ENCODE measurements around the gene BRD3OS.
"Not testable (repeated sequence)": the region's sequence is repeated elsewhere in the genome, so short reads cannot be mapped to it uniquely, and the experiment has no call there.

The BRD3OS gene

GRCh38 chr9:133988771-133989170, 36.5 kb upstream of the BRD3OS start:
- DNase-seq (ENCODE audit: low read depth), result not testable (repeated sequence)

- no peak for DNase-seq (ENCODE audit: low read depth)
Measured at GRCh38 chr9:133989625-133990365, 35.5 kb upstream of the BRD3OS start.

GRCh38 chr9:133990366-133991213, 34.7 kb upstream of the BRD3OS start:
- no peak for DNase-seq (ENCODE audit: low read depth)

- DNase-seq (ENCODE audit: low read depth), result no peak
Measured at GRCh38 chr9:133991214-133991921, 33.9 kb upstream of the BRD3OS start.

- no peak for DNase-seq (ENCODE audit: low read depth)
Measured at GRCh38 chr9:133991964-133992779, 33.1 kb upstream of the BRD3OS start, which contains the start of gene VAV2. VAV2 (minus strand) TSS chr9:133992324; CDS start chr9:133992278, 46 bp downstream.

- peak; percentile 50 for DNase-seq (ENCODE audit: low read depth)
Measured at GRCh38 chr9:133992780-133993634, 32.3 kb upstream of the BRD3OS start.

- DNase-seq (ENCODE audit: low read depth), result no peak
Measured at GRCh38 chr9:133993635-133994253, 31.5 kb upstream of the BRD3OS start.

GRCh38 chr9:133994353-133995011, 30.8 kb upstream of the BRD3OS start:
- peak; percentile 67 for DNase-seq (ENCODE audit: low read depth)

GRCh38 chr9:133995012-133995896, 30.0 kb upstream of the BRD3OS start:
- DNase-seq (ENCODE audit: low read depth), result no peak

- DNase-seq (ENCODE audit: low read depth), result no peak
Measured at GRCh38 chr9:133996531-133997520, 28.5 kb upstream of the BRD3OS start.

- no peak for DNase-seq (ENCODE audit: low read depth)
Measured at GRCh38 chr9:133997584-133997983, 27.7 kb upstream of the BRD3OS start.

GRCh38 chr9:133998915-133999595, 26.2 kb upstream of the BRD3OS start:
- DNase-seq (ENCODE audit: low read depth), result no peak

GRCh38 chr9:133999851-134000265, 25.4 kb upstream of the BRD3OS start:
- DNase-seq (ENCODE audit: low read depth), result no peak

GRCh38 chr9:134002796-134003195, 22.5 kb upstream of the BRD3OS start:
- no peak for DNase-seq (ENCODE audit: low read depth)

GRCh38 chr9:134003237-134003636, 22.0 kb upstream of the BRD3OS start:
- no peak for DNase-seq (ENCODE audit: low read depth)

- DNase-seq (ENCODE audit: low read depth), result no peak
Measured at GRCh38 chr9:134004131-134004873, 21.0 kb upstream of the BRD3OS start.

Measured in stimulated activated CD8-positive, alpha-beta memory T cell treated with anti-CD3 and anti-CD28 coated beads, Interleukin-12 subunit alpha, Interleukin-12 subunit beta, amount 100 ng/mL, for 1 hour (primary cell).